Measurements from ENCODE around the gene DACH1.

Gene DACH1

DNA sequence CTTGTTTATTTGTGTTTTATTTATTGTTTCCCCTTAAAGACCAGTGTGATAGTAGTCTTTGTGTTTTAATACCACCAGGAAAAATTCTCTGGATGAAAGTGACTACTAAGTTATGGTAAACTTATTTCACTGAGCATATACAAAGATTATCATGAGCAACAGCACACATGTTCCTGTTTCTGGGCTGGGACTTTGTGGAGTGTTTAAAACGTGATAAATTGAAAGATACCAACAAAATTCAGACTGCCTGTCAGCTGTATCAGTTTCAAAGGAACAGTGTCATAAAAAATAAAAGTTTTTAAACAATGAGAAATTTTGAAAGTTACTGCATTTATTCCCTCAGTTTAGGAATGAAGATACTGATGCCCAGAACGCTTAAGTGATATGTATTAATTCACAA lies 259.4 kb downstream of the DACH1 start:
- Histone ChIP-seq H3K4me1 (ENCODE audit: low read length) (peaks cover 21% of the 10 kb centered on the region), H4K20me1 (ENCODE audit: insufficient read depth, low read length) (no peaks in the 10 kb centered on the region), H3K36me3 (replicated peaks; ENCODE audit: low read depth, low read length) (no peaks in the 10 kb centered on the region), H3K4me2 (ENCODE audit: low read length) (no peak overlapping the region), H2AFZ (ENCODE audit: low read depth, low read length) (no peak overlapping the region), H3K27me3 (ENCODE audit: low read depth, low read length) (no peaks in the 10 kb centered on the region), H3K9me3 (ENCODE audit: insufficient read depth, low read length) (no peaks in the 10 kb centered on the region), H3K9ac (ENCODE audit: low read length) (no peak overlapping the region), H3K27ac (ENCODE audit: low read length) (no peak overlapping the region), H3K4me3 (ENCODE audit: low read length) (no peak overlapping the region), H3K79me2 (ENCODE audit: low read length) (no peaks in the 10 kb centered on the region)
- TF ChIP-seq, protein P1, sequence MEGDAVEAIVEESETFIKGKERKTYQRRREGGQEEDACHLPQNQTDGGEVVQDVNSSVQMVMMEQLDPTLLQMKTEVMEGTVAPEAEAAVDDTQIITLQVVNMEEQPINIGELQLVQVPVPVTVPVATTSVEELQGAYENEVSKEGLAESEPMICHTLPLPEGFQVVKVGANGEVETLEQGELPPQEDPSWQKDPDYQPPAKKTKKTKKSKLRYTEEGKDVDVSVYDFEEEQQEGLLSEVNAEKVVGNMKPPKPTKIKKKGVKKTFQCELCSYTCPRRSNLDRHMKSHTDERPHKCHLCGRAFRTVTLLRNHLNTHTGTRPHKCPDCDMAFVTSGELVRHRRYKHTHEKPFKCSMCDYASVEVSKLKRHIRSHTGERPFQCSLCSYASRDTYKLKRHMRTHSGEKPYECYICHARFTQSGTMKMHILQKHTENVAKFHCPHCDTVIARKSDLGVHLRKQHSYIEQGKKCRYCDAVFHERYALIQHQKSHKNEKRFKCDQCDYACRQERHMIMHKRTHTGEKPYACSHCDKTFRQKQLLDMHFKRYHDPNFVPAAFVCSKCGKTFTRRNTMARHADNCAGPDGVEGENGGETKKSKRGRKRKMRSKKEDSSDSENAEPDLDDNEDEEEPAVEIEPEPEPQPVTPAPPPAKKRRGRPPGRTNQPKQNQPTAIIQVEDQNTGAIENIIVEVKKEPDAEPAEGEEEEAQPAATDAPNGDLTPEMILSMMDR (IDR thresholded peaks at IDR 0.05; ENCODE audit: low read depth, low read length): no peak
- no peak for TF ChIP-seq EZH2phosphoT487 (IDR thresholded peaks at IDR 0.05; ENCODE audit: low read depth)

DNA sequence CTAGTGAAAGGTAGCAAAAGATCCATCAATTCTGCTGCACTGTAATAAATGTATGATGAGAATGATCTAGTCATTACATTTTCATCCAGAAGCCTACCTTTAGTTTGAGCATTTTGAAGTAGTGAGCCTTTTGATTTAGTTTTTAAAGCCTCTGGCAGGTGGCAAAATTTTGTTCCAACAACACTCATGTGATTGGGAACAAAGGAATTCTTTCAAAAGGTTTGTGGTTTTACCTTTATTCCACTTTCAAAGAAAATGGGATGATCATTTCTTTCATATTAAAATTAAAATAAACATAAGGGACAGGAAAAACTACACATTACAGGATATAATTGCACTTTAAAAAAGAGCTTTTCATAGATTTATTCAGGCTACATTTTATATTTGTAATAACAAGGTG lies 260.2 kb downstream of the DACH1 start:
- Histone ChIP-seq H3K4me1 (ENCODE audit: low read length) (peaks cover 20% of the 10 kb centered on the region), H3K9ac (ENCODE audit: low read length) (no peak overlapping the region), H3K4me3 (ENCODE audit: low read length) (no peak overlapping the region), H2AFZ (ENCODE audit: low read depth, low read length) (no peak overlapping the region), H3K4me2 (ENCODE audit: low read length) (no peak overlapping the region), H4K20me1 (ENCODE audit: insufficient read depth, low read length) (no peaks in the 10 kb centered on the region), H3K36me3 (replicated peaks; ENCODE audit: low read depth, low read length) (no peaks in the 10 kb centered on the region), H3K27ac (ENCODE audit: low read length) (no peak overlapping the region), H3K9me3 (ENCODE audit: insufficient read depth, low read length) (no peaks in the 10 kb centered on the region), H3K27me3 (ENCODE audit: low read depth, low read length) (no peaks in the 10 kb centered on the region), H3K79me2 (ENCODE audit: low read length) (no peaks in the 10 kb centered on the region)
- TF ChIP-seq, protein P1 (IDR thresholded peaks at IDR 0.05; ENCODE audit: low read depth, low read length): no peak
- no peak for TF ChIP-seq EZH2phosphoT487 (IDR thresholded peaks at IDR 0.05; ENCODE audit: low read depth)

DNA sequence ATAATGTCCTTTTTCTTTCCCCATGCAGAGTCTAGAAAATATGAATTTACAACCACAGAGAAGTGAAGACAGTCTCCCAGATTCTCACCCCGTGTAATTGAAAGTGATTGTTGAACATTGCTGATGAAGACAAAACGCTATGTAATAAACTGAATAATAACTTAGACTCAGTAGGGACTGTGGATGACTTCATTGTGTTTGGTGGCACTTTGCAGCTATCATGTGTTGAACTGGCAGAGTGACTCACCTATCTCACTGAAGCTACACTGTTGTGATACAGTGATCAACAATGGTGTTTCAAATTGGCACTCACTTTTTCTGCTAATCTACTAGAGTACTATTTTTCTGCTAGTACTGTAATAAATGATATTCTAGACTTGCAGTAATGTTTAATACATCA lies 261.3 kb downstream of the DACH1 start:
- peaks cover 9% of the 10 kb centered on the region for H3K4me1 ChIP-seq (ENCODE audit: low read length)
- TF ChIP-seq, protein P1 (IDR thresholded peaks at IDR 0.05; ENCODE audit: low read depth, low read length): no peak
- no peak for TF ChIP-seq EZH2phosphoT487 (IDR thresholded peaks at IDR 0.05; ENCODE audit: low read depth)
- no peaks in the 10 kb centered on the region for H3K27me3 ChIP-seq (ENCODE audit: low read depth, low read length)
- no peaks in the 10 kb centered on the region for H3K79me2 ChIP-seq (ENCODE audit: low read length)
- no peaks in the 10 kb centered on the region for H3K36me3 ChIP-seq (replicated peaks; ENCODE audit: low read depth, low read length)
- H3K9me3 ChIP-seq (ENCODE audit: insufficient read depth, low read length): no peaks in the 10 kb centered on the region
- H3K27ac ChIP-seq (ENCODE audit: low read length): no peak overlapping the region
- H3K4me3 ChIP-seq (ENCODE audit: low read length): no peak overlapping the region
- no peak overlapping the region for H2AFZ ChIP-seq (ENCODE audit: low read depth, low read length)
- H4K20me1 ChIP-seq (ENCODE audit: insufficient read depth, low read length): no peaks in the 10 kb centered on the region
- no peak overlapping the region for H3K9ac ChIP-seq (ENCODE audit: low read length)
- no peak overlapping the region for H3K4me2 ChIP-seq (ENCODE audit: low read length)

DNA sequence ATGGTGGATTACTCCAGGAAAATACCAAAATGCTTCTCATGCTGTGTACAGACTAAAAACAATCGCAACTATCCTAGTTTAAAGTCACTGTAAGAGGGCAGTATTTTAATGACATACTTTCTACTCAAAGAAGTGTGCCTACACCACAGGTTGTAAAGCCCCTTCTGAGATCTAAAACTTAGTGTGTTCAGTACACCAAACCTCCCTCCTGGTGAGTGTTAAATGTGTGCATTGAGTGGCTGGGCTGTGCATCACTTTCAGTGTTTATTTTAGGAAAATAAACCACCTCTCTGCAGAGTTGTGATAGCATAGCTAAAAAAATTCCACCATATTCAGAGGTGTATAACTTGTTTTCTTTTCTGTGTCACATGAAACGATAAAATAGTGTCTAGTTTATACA lies 263.7 kb downstream of the DACH1 start:
- Histone ChIP-seq H3K27me3 (ENCODE audit: low read depth, low read length) (no peaks in the 10 kb centered on the region), H3K27ac (ENCODE audit: low read length) (no peak overlapping the region), H3K9me3 (ENCODE audit: insufficient read depth, low read length) (no peaks in the 10 kb centered on the region), H3K4me3 (ENCODE audit: low read length) (no peak overlapping the region), H4K20me1 (ENCODE audit: insufficient read depth, low read length) (no peaks in the 10 kb centered on the region), H2AFZ (ENCODE audit: low read depth, low read length) (no peak overlapping the region), H3K79me2 (ENCODE audit: low read length) (no peaks in the 10 kb centered on the region), H3K9ac (ENCODE audit: low read length) (no peak overlapping the region), H3K36me3 (replicated peaks; ENCODE audit: low read depth, low read length) (no peaks in the 10 kb centered on the region), H3K4me2 (ENCODE audit: low read length) (no peak overlapping the region), H3K4me1 (ENCODE audit: low read length) (no peaks in the 10 kb centered on the region)
- TF ChIP-seq, protein P1 (IDR thresholded peaks at IDR 0.05; ENCODE audit: low read depth, low read length): no peak
- TF ChIP-seq EZH2phosphoT487 (IDR thresholded peaks at IDR 0.05; ENCODE audit: low read depth): no peak
